T-cell (primary cell): ENCODE data around the gene DEK. TPM values are rescaled to one million over a fixed set of nuclear protein-coding genes. Genes with fewer than 3 reads are reported as not detected.
"Not testable (repeated sequence)": the region's sequence is repeated elsewhere in the genome, so short reads cannot be mapped to it uniquely, and the experiment has no call there.

Experiments
- ATAC-seq, 4 experiments: fragments of 200-7000 bp in 3 of 4; fragments of 150-1000 bp in 1 of 4; cut with Tn5 transposase; replicated peaks in 1 of 4; 1 replicate in 3 of 4; 2 replicates in 1 of 4; pipeline ENCODE4 v1.10.0; 2021; ENCODE audit warnings: moderate library complexity in 3 of 4, mild to moderate bottlenecking in 2 of 4, moderate number of reproducible peaks in 1 of 4
- CTCF ChIA-PET, 2 donors: fragments of 300-600 bp; sonication (Branson Sonifier 250); formaldehyde crosslinking; loops; one replicate each; lab custom pipeline; 2022; ENCODE audit warnings: antibody characterized with exemption in 2 of 2; lab: Charles Lee
- POLR2A ChIA-PET, 2 donors: fragments of 300-600 bp; sonication (Branson Sonifier 250); formaldehyde crosslinking; loops; one replicate each; lab custom pipeline; 2022; ENCODE audit warnings: antibody characterized with exemption in 2 of 2; lab: Charles Lee
- DNase-seq, 35 experiments: peaks; one replicate each; pipeline versions ENCODE4 v3.0.0 to v3.0.0-alpha.2; 2013 to 2023
- H3K27ac ChIP-seq: one replicate; pipeline ENCODE4 v1.5.1; 2013; ENCODE audit warnings: low read length
- H3K27me3 ChIP-seq, 2 experiments: replicated peaks in 1 of 2; 1 replicate in 1 of 2; 2 replicates in 1 of 2; pipeline versions ENCODE4 v1.6.1 to v1.7.0; 2013; ENCODE audit warnings: low read length in 1 of 2, mixed read lengths in 1 of 2; ENCODE audit not compliant: control insufficient read depth in 2 of 2, insufficient read depth in 2 of 2; ENCODE audit errors: extremely low read depth in 1 of 2
- H3K36me3 ChIP-seq, 2 donors: 1 replicate in 1 of 2; 2 replicates in 1 of 2; pipeline versions ENCODE4 v1.6.1 to v1.7.0; 2013; ENCODE audit warnings: low read length in 1 of 2; ENCODE audit not compliant: control insufficient read depth in 2 of 2, insufficient read depth in 1 of 2; ENCODE audit errors: extremely low read depth in 1 of 2
- H3K4me1 ChIP-seq, 2 experiments: 1 replicate in 1 of 2; 2 replicates in 1 of 2; pipeline versions ENCODE4 v1.6.1 to v1.7.0; 2013; ENCODE audit warnings: low read length in 2 of 2, mixed read lengths in 1 of 2; ENCODE audit not compliant: insufficient read depth in 2 of 2, control insufficient read depth in 1 of 2; ENCODE audit errors: extremely low read depth in 1 of 2
- H3K4me3 ChIP-seq, 2 donors: 1 replicate in 1 of 2; 2 replicates in 1 of 2; pipeline versions ENCODE4 v1.5.1 to v1.7.0; 2013; ENCODE audit warnings: mild to moderate bottlenecking in 2 of 2, low read length in 1 of 2, moderate library complexity in 1 of 2; ENCODE audit not compliant: control insufficient read depth in 1 of 2; ENCODE audit errors: extremely low read depth in 1 of 2
- H3K9me3 ChIP-seq: 2 replicates; pipeline ENCODE4 v1.7.0; 2013
- H3K27ac Mint-ChIP-seq, 2 donors: one replicate each; pipeline ENCODE4 v1.8.0; 2020 to 2021; ENCODE audit warnings: mild to moderate bottlenecking in 2 of 2, mixed read lengths in 2 of 2
- H3K27me3 Mint-ChIP-seq, 2 donors: one replicate each; pipeline ENCODE4 v1.8.0; 2021 to 2022; ENCODE audit warnings: mixed read lengths in 2 of 2
- H3K36me3 Mint-ChIP-seq: one replicate; pipeline ENCODE4 v1.8.0; 2021; ENCODE audit warnings: mixed read lengths
- H3K4me1 Mint-ChIP-seq, 3 donors: one replicate each; pipeline ENCODE4 v1.8.0; 2020 to 2022; ENCODE audit warnings: mixed read lengths in 3 of 3, mild to moderate bottlenecking in 1 of 3
- H3K4me3 Mint-ChIP-seq, 3 donors: one replicate each; pipeline ENCODE4 v1.8.0; 2020 to 2022; ENCODE audit warnings: mild to moderate bottlenecking in 3 of 3, mixed read lengths in 3 of 3, moderate library complexity in 3 of 3
- H3K9me3 Mint-ChIP-seq, 3 donors: one replicate each; pipeline ENCODE4 v1.8.0; 2020 to 2022; ENCODE audit warnings: mixed read lengths in 3 of 3
- WGBS: methylation state at CpG from one replicate; pipeline ENCODE4 v1.1.5; 2013; ENCODE audit warnings: missing lambda C conversion rate; ENCODE audit not compliant: insufficient coverage; 5-methylcytosine and 5-hydroxymethylcytosine counted together
- total RNA-seq, 35 experiments: library from RNA in 6 of 35; stranded (reverse) in 6 of 35; fragments of 120-200 nt in 1 of 35; gene quantifications; one replicate each; pipeline versions ENCODE4 v1.2.1 to v1.2.4 and lab custom pipeline; 2013 to 2026

Gene DEK
- total RNA-seq, 5 donors from 2014 or later (not counting 1 experiment from before 2014, with no cell fraction given) = 60.7 to 113 (median 103) TPM

DNA sequence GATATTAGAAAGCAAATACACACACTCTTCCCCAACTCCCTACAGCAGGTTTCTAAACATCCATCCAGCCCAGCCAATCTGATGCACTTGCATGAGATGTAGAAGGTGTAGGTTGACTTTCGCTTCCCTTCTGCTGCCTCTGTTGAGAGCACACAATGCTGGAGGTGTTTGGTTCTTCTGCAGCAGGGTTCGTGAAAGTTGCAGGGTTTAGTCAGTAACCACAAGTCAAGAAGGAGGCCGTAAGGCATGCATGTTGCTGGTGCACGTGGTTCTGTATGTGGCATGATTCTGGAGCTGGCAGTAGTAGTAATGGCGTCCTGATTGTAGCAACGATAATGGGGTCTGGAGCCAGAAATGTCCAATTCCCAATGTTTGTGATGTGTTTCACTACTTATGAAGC lies 53.0 kb downstream of the DEK start:
- no peak overlapping the region for H3K4me3 ChIP-seq
- ATAC-seq (peak in 2 of 4 experiments; percentile 33 to 53), DNase-seq (no peak)
- no peaks in the 10 kb centered on the region for H3K9me3 Mint-ChIP-seq
- H3K27ac ChIP-seq = no peak overlapping the region
- peaks cover 0 to 3% of the 10 kb centered on the region in 2 experiments for H3K4me1 ChIP-seq
- no peak overlapping the region for H3K4me3 Mint-ChIP-seq
- no peaks in the 10 kb centered on the region for H3K27me3 ChIP-seq
- no peaks in the 10 kb centered on the region for H3K9me3 ChIP-seq
- ChIA-PET CTCF (no interaction called here), POLR2A (no interaction called here)
- no peaks in the 10 kb centered on the region for H3K27me3 Mint-ChIP-seq
- 49% methylated on average over 4 of the region's 6 CpGs for WGBS
- H3K27ac Mint-ChIP-seq = peak overlapping the region in 1 of 2 donors; percentile 36
- H3K36me3 Mint-ChIP-seq = peaks cover 55% of the 10 kb centered on the region
- peaks cover 2 to 10% of the 10 kb centered on the region in 2 donors for H3K36me3 ChIP-seq
- peaks cover 7 to 31% (median 12%) of the 10 kb centered on the region in 3 donors for H3K4me1 Mint-ChIP-seq

- Mint-ChIP-seq H3K4me3 (no peak overlapping the region), H3K4me1 (peaks cover 7 to 30% (median 12%) of the 10 kb centered on the region in 3 donors), H3K27me3 (no peaks in the 10 kb centered on the region), H3K27ac (no peak overlapping the region), H3K36me3 (peaks cover 55% of the 10 kb centered on the region), H3K9me3 (no peaks in the 10 kb centered on the region)
- Histone ChIP-seq H3K9me3 (no peaks in the 10 kb centered on the region), H3K4me3 (no peak overlapping the region), H3K4me1 (peaks cover 0 to 3% of the 10 kb centered on the region in 2 experiments), H3K36me3 (peaks cover 2 to 9% of the 10 kb centered on the region in 2 donors), H3K27me3 (no peaks in the 10 kb centered on the region), H3K27ac (no peak overlapping the region)
- ATAC-seq (no peak), DNase-seq (no peak)
- 100% methylated on average over 1 of the region's 5 CpGs for WGBS
- ChIA-PET CTCF (no interaction called here), POLR2A (no interaction called here)
These were observed 53.6 kb downstream of the DEK start for GRCh38 chr6:18210707-18211106.

DNA sequence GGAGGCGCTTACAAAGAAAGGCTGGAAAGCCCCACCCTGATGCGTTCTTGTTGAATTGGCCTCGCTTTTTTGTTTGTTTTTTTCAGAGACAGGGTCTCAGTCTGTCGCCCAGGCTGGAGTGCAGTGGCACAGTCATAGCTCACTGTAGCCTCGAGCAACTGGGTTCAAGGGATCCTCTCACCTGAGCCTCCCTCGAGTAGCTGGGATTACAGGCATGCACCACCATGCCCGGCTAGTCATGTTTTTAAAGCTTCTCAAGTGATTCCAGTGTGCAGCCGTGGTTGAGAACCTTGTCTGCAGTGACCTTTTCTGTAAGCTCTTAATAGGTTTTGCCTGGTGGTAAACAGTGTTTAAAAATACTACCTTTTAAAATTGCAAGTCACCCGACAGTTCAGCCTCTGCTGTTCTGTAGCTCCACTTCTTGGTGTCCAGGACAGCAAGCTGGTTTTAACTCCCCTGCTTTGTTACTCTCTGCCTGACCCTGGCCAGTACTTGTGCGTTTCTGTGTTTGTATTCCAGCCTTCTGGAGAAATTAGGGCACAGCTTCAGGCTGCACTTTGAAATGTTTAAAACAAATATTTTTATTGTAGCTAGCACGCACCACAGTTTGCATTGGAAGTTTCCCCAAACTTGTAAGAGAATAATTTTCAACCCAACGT lies 54.7 kb downstream of the DEK start:
- DNase-seq (no peak), ATAC-seq (no peak)
- no peak overlapping the region for H3K4me3 Mint-ChIP-seq
- Histone ChIP-seq H3K36me3 (peaks cover 0 to 3% of the 10 kb centered on the region in 2 donors), H3K27me3 (no peaks in the 10 kb centered on the region), H3K27ac (no peak overlapping the region), H3K4me3 (no peak overlapping the region), H3K4me1 (peaks cover 0 to 3% of the 10 kb centered on the region in 2 experiments), H3K9me3 (no peaks in the 10 kb centered on the region)
- H3K36me3 Mint-ChIP-seq = peaks cover 53% of the 10 kb centered on the region
- H3K4me1 Mint-ChIP-seq = peaks cover 7 to 25% (median 12%) of the 10 kb centered on the region in 3 donors
- WGBS = 96% methylated on average over 8 of the region's 12 CpGs
- ChIA-PET POLR2A (no interaction called here), CTCF (no interaction called here)
- H3K27me3 Mint-ChIP-seq = no peaks in the 10 kb centered on the region
- H3K9me3 Mint-ChIP-seq = no peaks in the 10 kb centered on the region
- H3K27ac Mint-ChIP-seq = no peak overlapping the region

DNA sequence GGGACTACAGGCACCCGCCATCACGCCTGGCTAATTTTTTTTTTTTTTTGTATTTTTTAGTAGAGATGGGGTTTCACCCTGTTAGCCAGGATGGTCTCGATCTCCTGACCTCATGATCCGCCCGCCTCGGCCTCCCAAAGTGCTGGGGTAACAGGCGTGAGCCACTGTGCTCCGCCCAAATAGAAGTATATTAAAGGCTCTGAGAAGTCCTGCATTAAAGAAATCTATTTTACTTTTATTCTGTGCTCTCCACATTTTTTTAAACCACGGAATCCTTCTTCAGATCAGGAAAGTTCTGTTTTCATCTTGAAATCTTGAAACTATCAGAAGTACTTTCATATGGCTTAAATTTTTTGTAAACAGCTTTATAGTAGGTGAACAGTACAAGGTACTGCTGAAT lies 55.6 kb downstream of the DEK start:
- H3K9me3 ChIP-seq, H3K4me3 ChIP-seq, H3K27me3 Mint-ChIP-seq, DNase-seq, H3K9me3 Mint-ChIP-seq, POLR2A ChIA-PET, H3K4me1 ChIP-seq, ATAC-seq, CTCF ChIA-PET, H3K36me3 ChIP-seq, H3K4me3 Mint-ChIP-seq, H3K27ac Mint-ChIP-seq, H3K27me3 ChIP-seq, H3K27ac ChIP-seq: not testable (repeated sequence)
- H3K4me1 Mint-ChIP-seq = peaks cover 0 to 19% (median 6%) of the 10 kb centered on the region in 3 donors
- no CpG with 5 or more reads among the region's 9 CpGs for WGBS
- H3K36me3 Mint-ChIP-seq = peaks cover 51% of the 10 kb centered on the region

DNA sequence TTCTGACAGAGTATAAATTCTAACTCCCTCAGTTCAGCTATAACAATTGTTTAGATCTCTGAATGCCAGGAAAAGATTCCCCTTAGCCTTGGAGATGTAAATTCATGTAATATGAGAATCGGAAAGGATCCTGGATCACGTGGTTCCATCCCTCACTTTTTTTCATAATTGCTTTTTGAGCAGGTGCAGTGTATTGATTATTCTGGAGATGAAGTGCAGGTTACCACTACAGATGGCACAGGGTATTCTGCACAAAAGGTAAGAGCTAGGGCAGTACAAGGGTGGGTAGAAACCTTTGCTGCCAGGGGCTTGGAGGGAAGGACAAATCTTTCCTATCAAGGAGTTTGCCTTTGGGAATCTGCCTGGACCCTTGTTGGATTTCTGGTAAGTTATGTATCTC lies 56.4 kb downstream of the DEK start:
- no peak overlapping the region for H3K27ac ChIP-seq
- Mint-ChIP-seq H3K9me3 (no peaks in the 10 kb centered on the region), H3K36me3 (peaks cover 48% of the 10 kb centered on the region), H3K27ac (no peak overlapping the region), H3K4me3 (no peak overlapping the region), H3K27me3 (no peaks in the 10 kb centered on the region), H3K4me1 (peaks cover 0 to 13% (median 6%) of the 10 kb centered on the region in 3 donors)
- ChIA-PET POLR2A (no interaction called here), CTCF (no interaction called here)
- DNase-seq = no peak
- H3K27me3 ChIP-seq = no peaks in the 10 kb centered on the region
- ATAC-seq = no peak
- peaks cover 2 to 9% of the 10 kb centered on the region in 2 donors for H3K36me3 ChIP-seq
- H3K4me1 ChIP-seq = peaks cover 0 to 3% of the 10 kb centered on the region in 2 experiments
- no CpG with 5 or more reads among the region's 2 CpGs for WGBS
- no peak overlapping the region for H3K4me3 ChIP-seq
- no peaks in the 10 kb centered on the region for H3K9me3 ChIP-seq

- ATAC-seq (no peak), DNase-seq (no peak)
- ChIA-PET CTCF (no interaction called here), POLR2A (no interaction called here)
- H3K36me3 Mint-ChIP-seq = peaks cover 48% of the 10 kb centered on the region
- no peak overlapping the region for H3K4me3 Mint-ChIP-seq
- peaks cover 0 to 8% (median 6%) of the 10 kb centered on the region in 3 donors for H3K4me1 Mint-ChIP-seq
- WGBS = 94% methylated on average over 6 of the region's 8 CpGs
- peaks cover 0 to 3% of the 10 kb centered on the region in 2 experiments for H3K4me1 ChIP-seq
- no peak overlapping the region for H3K4me3 ChIP-seq
- no peaks in the 10 kb centered on the region for H3K9me3 ChIP-seq
- no peaks in the 10 kb centered on the region for H3K27me3 ChIP-seq
- peaks cover 2 to 12% of the 10 kb centered on the region in 2 donors for H3K36me3 ChIP-seq
- no peaks in the 10 kb centered on the region for H3K9me3 Mint-ChIP-seq
- H3K27me3 Mint-ChIP-seq = no peaks in the 10 kb centered on the region
- H3K27ac ChIP-seq = no peak overlapping the region
- H3K27ac Mint-ChIP-seq = no peak overlapping the region
These were observed 56.9 kb downstream of the DEK start for GRCh38 chr6:18207438-18207837.
